Gastrocnemius medialis (tissue), 4 donors: ENCODE data around the gene DTL. TPM values are rescaled to one million over a fixed set of nuclear protein-coding genes. Genes with fewer than 3 reads are reported as not detected.
A peak's percentile ranks its signal among the peaks of the same experiment; 100 is the strongest.

Source experiments
- ATAC-seq, 2 donors: fragments of 150-250 bp; one replicate each; pipeline ENCODE4 v1.9.1; 2016
- DNase-seq, 2 donors: peaks; one replicate each; pipeline ENCODE4 v3.0.0-alpha.2; 2019
- H3K27ac ChIP-seq, 4 donors: fragments of 200-600 bp; sonication (generic); 1 replicate in 1 of 4; 2 replicates in 3 of 4; pipeline ENCODE4 v1.5.1; 2016 to 2018; ENCODE audit warnings: mild to moderate bottlenecking in 2 of 4, moderate library complexity in 1 of 4
- H3K27me3 ChIP-seq, 3 donors: fragments of 200-600 bp; sonication (generic) in 2 of 3; 1 replicate in 1 of 3; 2 replicates in 2 of 3; pipeline versions ENCODE4 v1.5.1 to v1.6.0; 2016 to 2019; ENCODE audit warnings: mild to moderate bottlenecking in 1 of 3, moderate library complexity in 1 of 3
- H3K36me3 ChIP-seq, 2 donors: fragments of 200-600 bp; sonication (generic) in 1 of 2; one replicate each; pipeline ENCODE4 v1.5.1; 2017 to 2018
- H3K4me1 ChIP-seq, 2 donors: fragments of 200-600 bp; sonication (generic) in 1 of 2; one replicate each; pipeline ENCODE4 v1.5.1; 2016 to 2017; ENCODE audit warnings: mild to moderate bottlenecking in 2 of 2
- H3K4me3 ChIP-seq, 4 donors: fragments of 200-600 bp; sonication (generic) in 3 of 4; 1 replicate in 1 of 4; 2 replicates in 3 of 4; pipeline ENCODE4 v1.5.1; 2016 to 2019; ENCODE audit warnings: mild to moderate bottlenecking in 2 of 4
- H3K9me3 ChIP-seq, 3 donors: fragments of 200-600 bp; sonication (generic) in 2 of 3; 1 replicate in 1 of 3; 2 replicates in 2 of 3; pipeline ENCODE4 v1.5.1; 2016 to 2019
- POLR2A ChIP-seq, 2 donors: fragments of 450-650 bp; IDR thresholded peaks; one replicate each; pipeline ENCODE4 v1.6.1; 2017; ENCODE audit warnings: antibody characterized with exemption in 2 of 2, mild to moderate bottlenecking in 2 of 2, moderate library complexity in 2 of 2
- in situ Hi-C, 4 donors: fragments of 200-750 bp; cut with MboI; loops; one replicate each; pipeline versions ENCODE4 v1.15.0 to v1.8.0; 2017; ENCODE audit warnings: low sequenced_read_pairs in 4 of 4
- intact Hi-C: fragments of 100-400 bp; cut with DNase I; formaldehyde crosslinking; loops from one replicate; pipeline ENCODE4 v1.15.1; 2023; ENCODE audit warnings: low total_unique reads
- total RNA-seq, 4 donors: library from RNA; depleted of rRNA; stranded (reverse); fragments of >200 nt; gene quantifications; one replicate each; pipeline versions ENCODE4 v1.1.0 to v1.2.3, GENCODE V29; 2016
- TF ChIP-seq, protein P1 (sequence below), 5 experiments: fragments of 450-650 bp in 3 of 5; fragments of 200-600 bp in 2 of 5; sonication (generic) in 2 of 5; IDR thresholded peaks in 4 of 5; conservative IDR thresholded peaks in 1 of 5; 1 replicate in 4 of 5; 2 replicates in 1 of 5; pipeline ENCODE4 v1.5.1; 2016 to 2019; ENCODE audit warnings: antibody characterized with exemption in 5 of 5, mild to moderate bottlenecking in 3 of 5, moderate library complexity in 3 of 5

Gene DTL
- total RNA-seq, 4 donors from 2014 or later, result 0.52 to 1.8 TPM; not detected in 2

GRCh38 chr1:212118872-212119260 lies 83.3 kb downstream of the DTL start:
- Histone ChIP-seq H3K27me3 (no peaks in the 10 kb centered on the region), H3K9me3 (no peaks in the 10 kb centered on the region), H3K27ac (peak overlapping the region; percentile 84 to 94 (median 88)), H3K4me1 (peaks cover 30 to 38% of the 10 kb centered on the region in 2 donors), H3K4me3 (no peak overlapping the region), H3K36me3 (no peaks in the 10 kb centered on the region)
- intact Hi-C loops (loop anchor here (1.0 to 5.0 kb wide), 4 partner anchors 42 to 166 kb away; partner anchors contain the start of gene PPP2R5A), in situ Hi-C loops (no loop called here)
- no peak for TF ChIP-seq POLR2A (IDR thresholded peaks at IDR 0.05)
- TF ChIP-seq, protein P1, sequence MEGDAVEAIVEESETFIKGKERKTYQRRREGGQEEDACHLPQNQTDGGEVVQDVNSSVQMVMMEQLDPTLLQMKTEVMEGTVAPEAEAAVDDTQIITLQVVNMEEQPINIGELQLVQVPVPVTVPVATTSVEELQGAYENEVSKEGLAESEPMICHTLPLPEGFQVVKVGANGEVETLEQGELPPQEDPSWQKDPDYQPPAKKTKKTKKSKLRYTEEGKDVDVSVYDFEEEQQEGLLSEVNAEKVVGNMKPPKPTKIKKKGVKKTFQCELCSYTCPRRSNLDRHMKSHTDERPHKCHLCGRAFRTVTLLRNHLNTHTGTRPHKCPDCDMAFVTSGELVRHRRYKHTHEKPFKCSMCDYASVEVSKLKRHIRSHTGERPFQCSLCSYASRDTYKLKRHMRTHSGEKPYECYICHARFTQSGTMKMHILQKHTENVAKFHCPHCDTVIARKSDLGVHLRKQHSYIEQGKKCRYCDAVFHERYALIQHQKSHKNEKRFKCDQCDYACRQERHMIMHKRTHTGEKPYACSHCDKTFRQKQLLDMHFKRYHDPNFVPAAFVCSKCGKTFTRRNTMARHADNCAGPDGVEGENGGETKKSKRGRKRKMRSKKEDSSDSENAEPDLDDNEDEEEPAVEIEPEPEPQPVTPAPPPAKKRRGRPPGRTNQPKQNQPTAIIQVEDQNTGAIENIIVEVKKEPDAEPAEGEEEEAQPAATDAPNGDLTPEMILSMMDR (IDR thresholded peaks at IDR 0.05 in 4 of 5, conservative IDR thresholded peaks at IDR 0.05 in 1 of 5), result no peak
- ATAC-seq, result peak; percentile 4 to 25
- DNase-seq, result peak in 1 of 2 donors; percentile 24

GRCh38 chr1:212119397-212119837 lies 83.9 kb downstream of the DTL start:
- intact Hi-C loops (loop anchor here (1.0 to 5.0 kb wide), 4 partner anchors 43 to 166 kb away; partner anchors contain the start of gene PPP2R5A), in situ Hi-C loops (no loop called here)
- ATAC-seq (peak; percentile 96 to 98), DNase-seq (peak; percentile 81 to 94)
- no peak overlapping the region for H3K4me3 ChIP-seq
- no peaks in the 10 kb centered on the region for H3K27me3 ChIP-seq
- peaks cover 30 to 38% of the 10 kb centered on the region in 2 donors for H3K4me1 ChIP-seq
- H3K9me3 ChIP-seq, result no peaks in the 10 kb centered on the region
- TF ChIP-seq POLR2A (IDR thresholded peaks at IDR 0.05), result peak in 1 of 2 donors; percentile 46
- TF ChIP-seq, protein P1 (IDR thresholded peaks at IDR 0.05 in 4 of 5, conservative IDR thresholded peaks at IDR 0.05 in 1 of 5), result no peak
- no peaks in the 10 kb centered on the region for H3K36me3 ChIP-seq
- peak overlapping the region; percentile 84 to 94 (median 88) for H3K27ac ChIP-seq

DNA sequence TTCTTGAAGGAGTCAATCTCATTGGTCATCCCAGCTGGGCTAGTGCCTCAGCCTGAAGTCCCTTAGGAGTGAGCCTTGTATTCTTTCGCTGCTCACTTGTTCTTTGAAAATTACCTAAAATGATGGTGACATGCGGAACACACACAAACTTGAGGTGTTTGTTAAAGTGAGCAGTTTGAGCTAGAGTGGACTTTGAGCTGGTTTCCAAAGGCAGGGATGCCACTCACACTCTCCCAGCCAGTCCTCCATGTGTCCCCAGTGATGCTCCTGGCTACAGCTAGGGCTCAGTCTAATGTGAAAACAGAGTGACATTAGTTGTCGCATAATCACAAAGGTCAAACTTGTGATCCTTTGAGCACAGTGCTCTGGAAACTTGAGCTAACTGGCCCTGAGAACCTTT lies 84.3 kb downstream of the DTL start:
- no peak for TF ChIP-seq POLR2A (IDR thresholded peaks at IDR 0.05)
- TF ChIP-seq, protein P1 (IDR thresholded peaks at IDR 0.05 in 4 of 5, conservative IDR thresholded peaks at IDR 0.05 in 1 of 5), result no peak
- DNase-seq (no peak), ATAC-seq (peak; percentile 22 to 45)
- no peak overlapping the region for H3K4me3 ChIP-seq
- H3K9me3 ChIP-seq, result no peaks in the 10 kb centered on the region
- intact Hi-C loops (loop anchor here (1.0 to 5.0 kb wide), 4 partner anchors 42 to 165 kb away; partner anchors contain the start of gene PPP2R5A), in situ Hi-C loops (no loop called here)
- no peaks in the 10 kb centered on the region for H3K27me3 ChIP-seq
- no peaks in the 10 kb centered on the region for H3K36me3 ChIP-seq
- peaks cover 30 to 39% of the 10 kb centered on the region in 2 donors for H3K4me1 ChIP-seq
- H3K27ac ChIP-seq, result peak overlapping the region; percentile 84 to 94 (median 88)

- ATAC-seq, result no peak
- Histone ChIP-seq H3K27ac (no peak overlapping the region), H3K4me3 (no peak overlapping the region), H3K9me3 (no peaks in the 10 kb centered on the region), H3K4me1 (peaks cover 30 to 46% of the 10 kb centered on the region in 2 donors), H3K27me3 (no peaks in the 10 kb centered on the region), H3K36me3 (no peaks in the 10 kb centered on the region)
- intact Hi-C loops (no loop called here), in situ Hi-C loops (no loop called here)
- no peak for DNase-seq
- no peak for TF ChIP-seq POLR2A (IDR thresholded peaks at IDR 0.05)
- TF ChIP-seq, protein P1 (IDR thresholded peaks at IDR 0.05 in 4 of 5, conservative IDR thresholded peaks at IDR 0.05 in 1 of 5), result no peak
These were observed 86.2 kb downstream of the DTL start for GRCh38 chr1:212121779-212122178.
